IMR-90 (cell line): ENCODE data around the gene SPATA2L. TPM values are rescaled to one million over a fixed set of nuclear protein-coding genes. Genes with fewer than 3 reads are reported as not detected.

ENCODE experiments used
- polyA plus RNA-seq, 3 experiments: library from polyadenylated mRNA; depleted of rRNA; stranded (reverse); fragments of >200 nt; gene quantifications; 2 replicates each; pipeline ENCODE4 v1.2.3, GENCODE V29; 2012; ENCODE audit warnings: low replicate concordance in 1 of 3
- total RNA-seq: library from RNA; depleted of rRNA; stranded (reverse); fragments of >200 nt; gene quantifications from 2 replicates; pipeline ENCODE4 v1.2.3, GENCODE V29; 2012
- TF ChIP-seq, protein P1 (sequence below): fragments of 150-350 bp; IDR thresholded peaks from 2 replicates; pipeline ENCODE4 v1.6.1; 2016; ENCODE audit warnings: low read depth, mild to moderate bottlenecking, low read length, moderate library complexity, borderline replicate concordance

The SPATA2L gene
- total and polyA plus RNA-seq, 2 of the 4 experiments (the other 2 are of a cell fraction) = 4.8 to 6.9 TPM

DNA sequence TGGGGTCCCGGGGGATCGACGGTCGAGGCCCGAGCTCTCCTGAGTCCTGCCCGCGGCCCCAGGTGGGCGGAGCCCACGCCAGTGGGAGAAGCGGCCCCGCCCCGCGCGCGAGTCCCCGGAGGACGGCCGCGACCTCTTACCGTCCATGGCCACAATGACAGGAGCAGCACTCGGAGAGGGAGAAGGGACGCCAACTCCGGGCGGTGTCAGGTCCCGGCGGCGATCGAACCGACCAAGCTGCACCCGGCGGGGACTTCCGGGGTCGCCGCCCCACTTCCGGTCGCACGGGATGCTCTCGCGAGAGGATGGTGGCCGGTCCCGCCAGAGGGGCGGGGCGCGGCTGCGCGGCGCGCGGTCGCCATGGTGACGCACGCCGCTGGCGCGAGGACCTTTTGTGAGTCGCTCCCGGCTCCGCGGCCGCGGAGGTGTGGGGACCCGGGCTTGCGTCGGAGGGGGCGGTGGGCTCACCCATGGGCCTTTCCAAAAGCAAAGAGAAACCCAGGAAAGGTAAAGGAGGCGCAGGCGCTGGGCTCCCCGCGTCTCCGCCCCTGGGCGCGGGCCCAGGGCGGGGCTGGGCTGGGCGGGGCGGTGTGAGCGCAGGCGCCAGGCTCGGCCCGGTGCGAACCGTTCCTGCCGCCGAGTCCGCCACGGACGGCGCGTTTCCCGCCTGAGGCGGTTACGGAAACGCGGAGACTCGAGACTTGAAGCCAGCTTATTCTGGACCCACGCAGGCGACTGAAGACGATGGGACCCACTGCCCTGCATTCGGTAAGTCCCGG is 43.9 kb downstream of the SPATA2L start, which contains the start of the genes CHMP1A and SPATA33 (continued):
- TF ChIP-seq, protein P1, sequence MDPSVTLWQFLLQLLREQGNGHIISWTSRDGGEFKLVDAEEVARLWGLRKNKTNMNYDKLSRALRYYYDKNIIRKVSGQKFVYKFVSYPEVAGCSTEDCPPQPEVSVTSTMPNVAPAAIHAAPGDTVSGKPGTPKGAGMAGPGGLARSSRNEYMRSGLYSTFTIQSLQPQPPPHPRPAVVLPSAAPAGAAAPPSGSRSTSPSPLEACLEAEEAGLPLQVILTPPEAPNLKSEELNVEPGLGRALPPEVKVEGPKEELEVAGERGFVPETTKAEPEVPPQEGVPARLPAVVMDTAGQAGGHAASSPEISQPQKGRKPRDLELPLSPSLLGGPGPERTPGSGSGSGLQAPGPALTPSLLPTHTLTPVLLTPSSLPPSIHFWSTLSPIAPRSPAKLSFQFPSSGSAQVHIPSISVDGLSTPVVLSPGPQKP = 0 out of 2 replicates have a peak, but pooled peaks have one; percentile 25
